ENCODE data around the gene KIF16B. TPM values are rescaled to one million over a fixed set of nuclear protein-coding genes. Genes with fewer than 3 reads are reported as not detected.

The KIF16B gene
- total and polyA plus RNA-seq, 2 donors (not counting 3 experiments of a cell fraction or from before 2014, with no cell fraction given) = 2.9 to 8.8 TPM

DNA sequence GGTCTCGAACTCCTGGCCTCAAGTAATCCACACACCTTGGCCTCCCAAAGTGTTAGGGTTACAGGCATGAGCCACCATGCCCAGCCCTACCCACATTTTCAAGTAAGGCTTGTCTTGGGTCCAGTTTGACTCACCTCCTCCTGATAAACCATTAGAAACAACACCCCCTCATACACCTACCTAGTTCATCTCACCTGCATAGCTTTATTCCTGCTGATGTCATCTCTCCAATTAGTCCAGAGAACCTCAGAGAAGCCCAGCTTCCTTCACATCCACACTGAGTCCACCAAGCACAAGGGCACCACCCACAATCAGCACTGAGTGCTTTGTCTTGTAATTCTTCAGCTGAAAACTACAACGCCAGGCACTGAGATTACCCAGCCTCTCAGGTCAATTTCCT is 35.3 kb downstream of the KIF16B start:
- no TSS peak for BruUV-seq (replicated peaks)
- CTCF ChIA-PET = no interaction called here
- Histone ChIP-seq H3K4me3 (replicated peaks in 1 of 3; ENCODE audit: insufficient read depth in 1 of 3, low read depth in 1 of 3, low read length in 3 of 3) (no peak overlapping the region), H3K9me1 (replicated peaks; ENCODE audit: control insufficient read depth, extremely low read depth, insufficient read depth, low read length) (no peaks in the 10 kb centered on the region), H3K4me1 (ENCODE audit: control insufficient read depth, extremely low read depth, insufficient read depth, low read length) (no peaks in the 10 kb centered on the region), H3K4me2 (ENCODE audit: insufficient read depth, low read length) (no peak overlapping the region), H2AFZ (ENCODE audit: low read depth, low read length) (no peak overlapping the region), H3K36me3 (ENCODE audit: control insufficient read depth in 2 of 2, extremely low read depth in 1 of 2, insufficient read depth in 2 of 2, low read length in 2 of 2) (no peaks in the 10 kb centered on the region), H4K20me1 (replicated peaks; ENCODE audit: control insufficient read depth, extremely low read depth, insufficient read depth, low read length) (peaks cover 2% of the 10 kb centered on the region), H3K9ac (replicated peaks; ENCODE audit: extremely low read depth, insufficient read depth, low read length) (no peak overlapping the region), H3K27me3 (ENCODE audit: control insufficient read depth in 2 of 2, insufficient read depth in 2 of 2, low read length in 2 of 2) (no peaks in the 10 kb centered on the region), H3K9me3 (replicated peaks; ENCODE audit: control insufficient read depth, insufficient read depth, low read length) (no peaks in the 10 kb centered on the region), H3K27ac (ENCODE audit: insufficient read depth, low read depth, low read length) (no peak overlapping the region), H3K79me2 (ENCODE audit: control insufficient read depth, insufficient read depth, low read length) (no peaks in the 10 kb centered on the region)
- intact Hi-C loops (cut with micrococcal nuclease) (no loop called here), dilution Hi-C loops (cut with MboI; ENCODE audit: extremely low pct_ligation_motif_present, low sequenced_read_pairs) (no loop called here)
- TF ChIP-seq JUN (IDR thresholded peaks at IDR 0.05; ENCODE audit: borderline replicate concordance, insufficient read depth, insufficient read length, low read depth) (no peak), CTCF (IDR thresholded peaks at IDR 0.05; ENCODE audit: extremely low read depth in 1 of 2, insufficient read depth in 1 of 2, low read depth in 1 of 2, low read length in 2 of 2) (no peak), GATA2 (IDR thresholded peaks at IDR 0.05; ENCODE audit: insufficient read depth, insufficient read length, low read depth, low read length) (no peak), MYC (IDR thresholded peaks at IDR 0.05; ENCODE audit: low read depth, low read length) (no peak), POLR2A (IDR thresholded peaks at IDR 0.05; ENCODE audit: low read depth, low read length) (no peak), POLR2AphosphoS5 (IDR thresholded peaks at IDR 0.05; ENCODE audit: insufficient read depth, low read depth, low read length) (no peak)
- TF ChIP-seq, protein P1, sequence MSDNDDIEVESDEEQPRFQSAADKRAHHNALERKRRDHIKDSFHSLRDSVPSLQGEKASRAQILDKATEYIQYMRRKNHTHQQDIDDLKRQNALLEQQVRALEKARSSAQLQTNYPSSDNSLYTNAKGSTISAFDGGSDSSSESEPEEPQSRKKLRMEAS (IDR thresholded peaks at IDR 0.05; ENCODE audit: insufficient read depth, insufficient read length) = no peak
- POLR2A ChIA-PET = no interaction called here
- DNase-seq (ENCODE audit: low read depth, low spot score) = no peak
- FAIRE-seq = no peak
